ENCODE results near the gene SLC24A4. TPM values are rescaled to one million over a fixed set of nuclear protein-coding genes. Genes with fewer than 3 reads are reported as not detected.

SLC24A4 gene
- polyA plus RNA-seq, 1 donor (not counting 4 experiments of a cell fraction or from before 2014, with no cell fraction given) = 0.10 TPM

- Histone ChIP-seq H3K27ac (ENCODE audit: control insufficient read depth, insufficient read depth, low read length) (no peak overlapping the region), H4K20me1 (ENCODE audit: control insufficient read depth, extremely low read depth, insufficient read depth, low read length) (no peaks in the 10 kb centered on the region), H3K4me3 (ENCODE audit: control insufficient read depth in 2 of 3, extremely low read depth in 1 of 3, insufficient read depth in 2 of 3, low read depth in 1 of 3, low read length in 3 of 3) (no peak overlapping the region), H3K9me1 (ENCODE audit: control insufficient read depth, extremely low read depth, insufficient read depth, low read length) (no peaks in the 10 kb centered on the region), H3K36me3 (ENCODE audit: control insufficient read depth in 2 of 2, extremely low read depth in 1 of 2, insufficient read depth in 2 of 2, low read length in 2 of 2) (no peaks in the 10 kb centered on the region), H3K27me3 (ENCODE audit: control insufficient read depth, extremely low read depth, insufficient read depth, low read length) (peaks cover 12% of the 10 kb centered on the region), H3K79me2 (ENCODE audit: control insufficient read depth, insufficient read depth, low read length) (no peaks in the 10 kb centered on the region), H2AFZ (ENCODE audit: control insufficient read depth, low read length) (no peak overlapping the region), H3K4me1 (ENCODE audit: control insufficient read depth, extremely low read depth, insufficient read depth, low read length) (no peaks in the 10 kb centered on the region), H3K4me2 (ENCODE audit: control insufficient read depth, extremely low read depth, insufficient read depth, low read depth, low read length) (no peak overlapping the region), H3K9me3 (ENCODE audit: control insufficient read depth, low read depth, low read length) (no peaks in the 10 kb centered on the region), H3K9ac (ENCODE audit: control insufficient read depth, extremely low read depth, insufficient read depth, low read length) (no peak overlapping the region)
- dilution Hi-C loops (cut with MboI; ENCODE audit: extremely low pct_ligation_motif_present, low sequenced_read_pairs) = no loop called here
- DNase-seq (ENCODE audit: low read depth, low spot score) (no peak), FAIRE-seq (no peak)
- no peak for TF ChIP-seq EZH2 (IDR thresholded peaks at IDR 0.05; ENCODE audit: low read length)
- TF ChIP-seq, protein P1, sequence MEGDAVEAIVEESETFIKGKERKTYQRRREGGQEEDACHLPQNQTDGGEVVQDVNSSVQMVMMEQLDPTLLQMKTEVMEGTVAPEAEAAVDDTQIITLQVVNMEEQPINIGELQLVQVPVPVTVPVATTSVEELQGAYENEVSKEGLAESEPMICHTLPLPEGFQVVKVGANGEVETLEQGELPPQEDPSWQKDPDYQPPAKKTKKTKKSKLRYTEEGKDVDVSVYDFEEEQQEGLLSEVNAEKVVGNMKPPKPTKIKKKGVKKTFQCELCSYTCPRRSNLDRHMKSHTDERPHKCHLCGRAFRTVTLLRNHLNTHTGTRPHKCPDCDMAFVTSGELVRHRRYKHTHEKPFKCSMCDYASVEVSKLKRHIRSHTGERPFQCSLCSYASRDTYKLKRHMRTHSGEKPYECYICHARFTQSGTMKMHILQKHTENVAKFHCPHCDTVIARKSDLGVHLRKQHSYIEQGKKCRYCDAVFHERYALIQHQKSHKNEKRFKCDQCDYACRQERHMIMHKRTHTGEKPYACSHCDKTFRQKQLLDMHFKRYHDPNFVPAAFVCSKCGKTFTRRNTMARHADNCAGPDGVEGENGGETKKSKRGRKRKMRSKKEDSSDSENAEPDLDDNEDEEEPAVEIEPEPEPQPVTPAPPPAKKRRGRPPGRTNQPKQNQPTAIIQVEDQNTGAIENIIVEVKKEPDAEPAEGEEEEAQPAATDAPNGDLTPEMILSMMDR (optimal IDR thresholded peaks at IDR 0.05 in 1 of 3, IDR thresholded peaks at IDR 0.05 in 1 of 3, conservative IDR thresholded peaks at IDR 0.05 in 1 of 3; ENCODE audit: extremely low read depth in 1 of 3, insufficient read depth in 2 of 3, low read length in 3 of 3) = no peak
Observed at GRCh38 chr14:92277031-92277430, 45.9 kb upstream of the SLC24A4 start.

DNA sequence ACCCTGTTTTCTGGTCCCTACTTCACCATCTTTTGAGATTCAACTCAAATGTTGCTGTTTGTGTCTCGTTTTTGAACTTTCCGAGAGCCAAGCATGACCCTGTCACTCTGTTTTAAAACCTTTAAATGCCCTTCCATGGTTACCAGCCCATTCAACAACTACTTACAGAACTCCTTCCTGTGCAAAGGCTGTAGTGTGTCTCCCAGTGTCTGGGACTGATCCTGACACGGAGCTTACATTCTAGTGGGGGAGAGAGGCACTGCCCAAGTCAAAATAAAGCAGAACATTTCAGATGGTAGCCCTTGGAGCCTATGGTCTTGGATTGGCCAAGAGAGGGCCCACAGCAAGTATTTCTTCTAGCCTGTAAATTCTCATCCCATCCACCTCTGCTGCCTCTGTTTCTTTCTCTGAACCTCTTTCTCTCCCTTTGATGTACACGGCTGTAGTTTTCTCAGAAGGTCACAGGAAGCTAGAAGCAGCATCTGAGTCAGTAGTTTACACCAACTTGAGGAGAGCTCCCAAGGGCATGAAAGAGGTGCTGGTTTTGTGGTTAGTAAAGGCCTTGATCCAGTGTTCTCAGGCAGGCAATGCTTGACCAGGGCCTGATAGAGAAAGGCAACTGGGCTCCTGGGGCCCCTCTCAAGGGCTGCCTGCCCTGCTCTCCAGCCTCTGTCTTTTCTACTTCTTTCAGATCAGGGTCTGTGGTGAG is 42.3 kb upstream of the SLC24A4 start:
- dilution Hi-C loops (cut with MboI; ENCODE audit: extremely low pct_ligation_motif_present, low sequenced_read_pairs) = no loop called here
- H3K9me1 ChIP-seq (ENCODE audit: control insufficient read depth, extremely low read depth, insufficient read depth, low read length) = no peaks in the 10 kb centered on the region
- FAIRE-seq (no peak), DNase-seq (ENCODE audit: low read depth, low spot score) (no peak)
- H3K9me3 ChIP-seq (ENCODE audit: control insufficient read depth, low read depth, low read length) = no peaks in the 10 kb centered on the region
- H3K4me1 ChIP-seq (ENCODE audit: control insufficient read depth, extremely low read depth, insufficient read depth, low read length) = no peaks in the 10 kb centered on the region
- H3K9ac ChIP-seq (ENCODE audit: control insufficient read depth, extremely low read depth, insufficient read depth, low read length) = no peak overlapping the region
- no peak overlapping the region for H3K4me3 ChIP-seq (ENCODE audit: control insufficient read depth in 2 of 3, extremely low read depth in 1 of 3, insufficient read depth in 2 of 3, low read depth in 1 of 3, low read length in 3 of 3)
- H2AFZ ChIP-seq (ENCODE audit: control insufficient read depth, low read length) = no peak overlapping the region
- H3K36me3 ChIP-seq (ENCODE audit: control insufficient read depth in 2 of 2, extremely low read depth in 1 of 2, insufficient read depth in 2 of 2, low read length in 2 of 2) = no peaks in the 10 kb centered on the region
- no peak overlapping the region for H3K27ac ChIP-seq (ENCODE audit: control insufficient read depth, insufficient read depth, low read length)
- no peak overlapping the region for H3K4me2 ChIP-seq (ENCODE audit: control insufficient read depth, extremely low read depth, insufficient read depth, low read depth, low read length)
- H4K20me1 ChIP-seq (ENCODE audit: control insufficient read depth, extremely low read depth, insufficient read depth, low read length) = no peaks in the 10 kb centered on the region
- no peaks in the 10 kb centered on the region for H3K79me2 ChIP-seq (ENCODE audit: control insufficient read depth, insufficient read depth, low read length)
- H3K27me3 ChIP-seq (ENCODE audit: control insufficient read depth, extremely low read depth, insufficient read depth, low read length) = peaks cover 7% of the 10 kb centered on the region
- no peak for TF ChIP-seq EZH2 (IDR thresholded peaks at IDR 0.05; ENCODE audit: low read length)
- TF ChIP-seq, protein P1 (optimal IDR thresholded peaks at IDR 0.05 in 1 of 3, IDR thresholded peaks at IDR 0.05 in 1 of 3, conservative IDR thresholded peaks at IDR 0.05 in 1 of 3; ENCODE audit: extremely low read depth in 1 of 3, insufficient read depth in 2 of 3, low read length in 3 of 3) = no peak
